Posterior cingulate gyrus (tissue), 11 donors: ENCODE data around the gene TMEM63A.
A peak's percentile ranks its signal among the peaks of the same experiment; 100 is the strongest.
"Not testable (repeated sequence)": the region's sequence is repeated elsewhere in the genome, so short reads cannot be mapped to it uniquely, and the experiment has no call there.

Experiments used
- DNase-seq, 10 donors: peaks; one replicate each; pipeline versions ENCODE4 v3.0.0 to v3.0.0-alpha.2; 2020 to 2021; ENCODE audit warnings: mixed read lengths in 3 of 10
- intact Hi-C: fragments of 100-400 bp; cut with DNase I; formaldehyde crosslinking; loops from one replicate; pipeline ENCODE4 v1.15.1; 2023

TMEM63A gene

DNA sequence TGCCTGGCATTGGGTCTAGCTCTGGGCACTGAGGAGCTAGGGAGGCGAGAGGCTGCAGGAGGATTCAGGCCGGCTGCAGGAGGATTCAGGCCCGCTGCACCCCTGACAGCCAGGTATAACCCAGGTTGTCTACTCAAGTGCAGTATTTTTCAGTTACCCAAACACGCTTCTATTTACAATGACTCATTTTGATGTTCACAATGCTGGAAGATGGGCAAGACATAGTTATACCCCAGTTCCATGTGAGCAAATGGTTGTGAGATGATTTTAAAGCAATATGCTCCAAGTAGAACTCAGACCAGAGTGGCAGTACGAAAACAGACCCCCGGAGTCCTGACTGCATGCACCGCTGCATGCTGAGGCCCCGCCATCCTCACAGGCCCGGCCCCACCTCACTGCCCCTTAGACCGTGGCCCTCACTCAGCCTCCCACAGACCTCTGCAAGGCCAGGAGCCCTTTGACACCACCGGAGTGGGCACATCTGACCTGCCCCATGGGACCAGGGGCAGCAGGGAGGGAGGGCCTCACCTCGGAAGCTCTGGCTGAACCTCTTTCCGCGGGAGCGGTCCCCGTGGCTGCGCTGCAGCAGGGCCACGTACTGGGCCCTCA, 6.2 kb upstream of the TMEM63A start:
- intact Hi-C loops = no loop called here
- DNase-seq = peak in 2 of 10 donors; percentile 61 to 81

DNA sequence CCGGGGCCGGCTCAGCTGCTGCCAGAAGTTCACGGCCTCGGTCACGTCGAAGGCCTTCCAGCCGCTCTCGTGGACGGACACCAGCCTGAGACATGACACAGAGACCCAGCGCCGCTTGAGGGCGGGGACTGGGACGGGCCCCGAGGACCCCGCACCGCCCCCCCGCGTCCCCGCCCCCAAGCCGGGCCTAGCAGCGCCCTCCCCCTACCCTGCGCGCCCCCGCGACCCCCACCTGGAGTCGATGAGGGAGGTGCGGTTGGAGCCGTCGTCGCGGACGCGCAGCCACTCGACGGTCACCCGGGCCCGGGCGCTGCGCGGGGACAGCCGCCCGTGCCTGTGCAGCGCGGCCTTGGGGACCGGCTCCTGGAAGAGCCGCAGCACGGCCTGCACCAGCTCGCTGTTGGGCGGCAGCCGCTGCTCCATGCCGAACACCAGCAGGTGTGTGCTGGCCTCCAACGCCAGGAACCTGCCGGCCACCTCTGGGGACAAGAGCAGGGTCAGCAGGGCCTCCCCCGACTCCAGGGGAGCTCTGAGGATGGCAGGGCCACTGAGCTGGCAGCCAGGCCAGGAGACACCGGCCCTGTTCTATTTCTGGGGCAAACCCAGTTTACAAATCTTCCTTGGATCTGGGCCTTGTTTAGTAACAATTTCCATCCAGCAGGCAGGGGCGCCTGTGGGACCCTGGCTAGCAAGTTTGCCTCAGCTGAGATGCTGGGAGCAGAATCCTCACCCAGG, 5.5 kb upstream of the TMEM63A start:
- intact Hi-C loops = not testable (repeated sequence)
- DNase-seq = peak in 2 of 10 donors; percentile 29 to 59

DNA sequence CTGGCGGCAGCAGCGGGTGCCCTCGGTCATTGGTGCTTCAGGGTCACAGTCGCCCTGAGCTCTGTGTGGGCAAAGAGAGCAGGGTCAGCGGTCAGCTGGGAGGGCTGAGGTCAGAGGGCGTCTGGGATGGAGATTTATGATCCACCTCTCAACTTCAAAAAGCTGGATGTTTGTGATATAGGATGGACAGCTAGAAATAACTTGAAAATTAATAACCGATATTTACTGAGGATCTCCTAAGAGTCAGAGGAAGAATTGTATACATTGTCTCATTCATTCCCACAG, 4.8 kb upstream of the TMEM63A start:
- DNase-seq = no peak
- intact Hi-C loops = no loop called here

DNA sequence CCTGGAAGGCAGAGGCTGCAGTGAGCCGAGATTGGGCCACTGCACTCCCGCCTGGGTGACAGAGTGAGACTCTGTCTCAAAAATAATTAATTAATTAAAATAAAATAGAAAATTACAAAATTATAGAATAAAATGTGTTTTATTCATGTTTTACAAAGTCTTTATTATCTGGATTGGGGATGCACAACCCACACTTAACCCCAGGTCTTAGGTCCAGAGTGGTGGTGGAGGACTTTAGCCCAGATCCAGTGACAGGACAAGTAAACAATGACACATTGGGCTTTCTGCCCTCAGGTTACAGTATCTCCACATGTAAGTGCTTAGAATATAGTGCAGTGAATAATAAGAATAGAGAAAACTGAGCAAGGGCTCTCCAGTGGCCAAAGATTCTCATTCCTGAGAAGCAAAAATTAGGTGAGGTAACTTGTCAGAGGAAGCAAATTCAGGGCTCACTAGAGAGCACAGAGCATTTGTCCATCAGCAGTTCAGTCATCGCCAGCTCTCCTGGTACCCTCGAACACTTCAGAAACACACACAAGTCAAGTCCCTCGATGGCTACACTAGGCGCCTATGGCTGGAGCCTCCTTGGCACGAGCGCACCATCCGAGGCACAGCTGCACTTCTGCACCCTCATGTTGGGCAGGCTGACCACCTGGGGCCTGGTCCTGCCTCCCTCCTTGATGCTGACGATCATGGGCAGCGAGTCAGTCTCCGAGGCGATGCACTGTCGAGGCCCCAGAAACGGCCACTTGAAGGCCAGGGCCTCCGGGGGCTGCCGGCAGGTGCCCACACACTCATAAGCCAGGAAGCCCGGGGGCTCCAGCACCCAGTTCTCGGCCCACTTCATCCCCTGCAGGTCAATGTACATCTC, 4.2 kb upstream of the TMEM63A start:
- intact Hi-C loops = no loop called here
- DNase-seq = peak in 2 of 10 donors; percentile 51 to 80

DNA sequence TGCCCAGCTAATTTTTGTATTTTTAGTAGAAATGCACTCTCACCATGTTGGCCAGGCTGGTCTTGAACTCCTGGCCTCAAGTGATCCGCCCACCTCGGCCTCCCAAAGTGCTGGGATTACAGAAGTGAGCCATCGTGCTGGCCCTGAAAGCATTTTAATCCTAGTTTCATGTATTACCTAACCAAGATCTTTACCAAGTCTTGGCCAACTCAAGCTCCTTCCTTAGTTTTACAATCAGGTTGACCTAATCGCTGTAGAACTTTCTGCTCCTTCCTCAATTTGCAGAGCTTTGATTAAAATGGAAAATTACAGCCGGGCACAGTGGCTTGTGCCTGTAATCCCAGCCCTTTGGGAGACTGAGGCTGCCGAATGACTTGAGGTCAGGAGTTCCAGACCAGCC, 3.2 kb upstream of the TMEM63A start:
- peak in 2 of 10 donors; percentile 0 to 3 for DNase-seq
- intact Hi-C loops = no loop called here

DNA sequence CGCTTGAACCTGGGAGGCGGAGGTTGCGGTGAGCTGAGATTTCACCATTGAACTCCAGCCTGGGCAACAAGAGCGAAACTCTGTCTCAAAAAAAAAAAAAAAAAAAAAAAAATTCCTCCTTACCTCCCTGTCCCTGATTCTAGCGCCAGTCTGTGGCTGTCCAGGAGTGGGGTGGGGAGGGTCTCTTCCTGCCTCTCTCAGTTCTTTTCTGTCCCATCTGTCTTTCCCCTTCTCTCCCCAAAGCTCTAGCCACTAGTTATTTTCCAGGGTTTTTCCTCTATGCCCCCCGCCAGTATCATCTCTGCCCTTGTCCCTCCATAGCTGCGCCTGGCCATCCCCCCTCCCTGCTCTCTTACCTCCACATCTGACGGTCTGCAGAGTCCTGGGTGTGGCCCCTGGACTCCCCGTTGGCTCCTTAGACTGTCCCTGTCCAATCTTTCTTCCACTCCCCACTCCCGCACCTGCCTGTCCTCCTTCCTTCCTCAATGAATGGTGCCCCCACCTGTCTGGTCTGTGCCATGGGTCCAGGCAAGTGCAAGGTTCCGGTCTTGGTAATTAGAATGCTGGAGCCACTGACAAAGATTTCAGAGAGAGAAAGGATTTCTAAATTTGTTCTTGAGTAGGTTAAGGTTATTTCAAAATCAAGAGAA, 1.6 kb upstream of the TMEM63A start:
- DNase-seq = peak in 3 of 10 donors; percentile 8 to 55 (median 46)
- intact Hi-C loops = loop anchor here (2.0 kb wide), 3 partner anchors 37 to 107 kb away; partner anchors contain the start of genes EPHX1 and SRP9

DNA sequence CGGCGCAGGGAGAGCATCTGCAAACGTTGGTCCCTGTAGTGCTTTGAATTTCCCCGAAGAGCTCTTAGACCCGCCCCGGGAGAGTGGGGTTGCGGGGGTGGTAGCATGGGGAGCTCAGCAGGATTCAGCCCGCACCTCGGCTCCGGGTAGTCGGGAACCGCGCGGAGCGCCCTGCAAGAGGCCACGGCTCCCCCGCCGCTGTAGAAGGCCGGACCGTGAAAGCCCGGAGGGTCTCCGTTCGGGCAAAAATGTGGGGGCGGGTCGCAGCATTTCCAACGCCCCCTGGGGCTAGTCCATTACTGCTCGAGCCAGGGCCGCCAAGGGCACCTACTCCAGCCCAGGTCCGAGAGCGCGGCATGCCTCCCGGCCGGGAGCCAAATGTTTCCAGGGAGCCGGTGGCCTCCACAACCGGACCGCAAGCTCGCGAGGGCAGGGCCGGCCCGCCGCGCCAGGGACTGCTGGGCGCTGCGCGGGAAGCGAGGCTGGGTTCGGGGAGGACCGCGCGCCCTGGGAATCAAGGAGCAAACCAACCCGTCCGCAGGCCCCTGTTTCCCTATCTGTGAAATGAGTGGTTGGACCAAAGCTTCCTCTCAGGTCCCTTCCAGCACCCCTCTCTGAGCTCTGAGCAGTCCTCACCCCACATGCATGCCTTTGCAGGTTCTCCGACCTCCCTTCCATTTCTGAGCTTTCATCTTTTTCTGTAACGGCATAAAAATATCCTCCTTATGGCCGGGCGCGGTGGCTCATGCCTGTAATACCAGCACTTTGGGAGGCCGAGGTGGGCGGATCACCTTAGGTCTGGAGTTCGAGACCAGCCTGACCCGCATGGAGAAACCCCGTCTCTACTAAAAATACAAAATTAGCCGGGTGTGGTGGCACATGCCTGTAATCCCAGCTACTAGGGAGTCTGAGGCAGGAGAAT, 775 bp upstream of the TMEM63A start:
- intact Hi-C loops = loop anchor here (2.0 kb wide), 3 partner anchors 38 to 106 kb away; partner anchors contain the start of genes EPHX1 and SRP9
- peak; percentile 38 to 93 (median 51) for DNase-seq

DNA sequence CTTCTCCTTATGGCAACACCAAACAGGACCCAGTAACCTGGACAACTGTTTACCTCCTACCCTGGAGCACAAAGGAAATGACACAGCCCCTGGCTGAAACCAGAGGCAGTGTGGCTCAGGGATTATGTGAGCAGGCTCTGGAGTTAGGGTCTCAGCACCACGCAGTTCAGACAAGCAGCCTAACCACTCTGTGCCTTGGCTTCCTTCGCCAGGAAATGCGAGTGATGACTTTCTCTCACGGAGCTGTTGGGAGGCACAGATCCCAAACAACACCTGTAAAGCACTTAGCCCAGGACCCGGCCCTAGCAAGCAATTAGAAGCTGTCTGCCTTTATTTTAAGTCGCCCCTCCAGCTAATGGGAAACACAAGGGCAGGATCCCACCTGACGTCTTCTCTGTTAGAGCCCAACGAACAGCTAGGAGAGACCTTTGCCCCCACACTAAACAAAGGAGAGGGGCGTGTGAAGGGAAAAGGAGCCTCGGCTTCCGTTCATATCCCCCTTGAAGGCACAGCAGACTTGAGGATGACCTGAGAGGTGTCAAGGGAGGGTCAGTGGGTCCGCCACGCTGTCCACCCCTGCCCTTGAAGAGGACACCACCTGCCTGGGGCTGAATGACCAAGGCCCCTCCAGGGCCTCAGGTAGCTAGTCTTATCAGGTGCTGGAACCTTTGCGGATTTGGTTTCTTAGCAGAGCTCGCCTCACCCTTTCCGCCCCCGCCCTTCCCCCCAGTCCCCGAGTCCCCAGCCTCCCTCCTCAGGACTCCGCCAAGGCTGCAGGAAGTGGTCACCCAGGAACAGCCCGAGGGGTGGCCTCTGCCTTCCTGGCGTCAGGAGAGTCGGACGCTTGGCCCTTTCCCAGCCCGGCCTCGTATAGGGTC, 860 bp downstream of the TMEM63A start:
- intact Hi-C loops = no loop called here
- DNase-seq = peak in 4 of 10 donors; percentile 29 to 84 (median 68)

DNA sequence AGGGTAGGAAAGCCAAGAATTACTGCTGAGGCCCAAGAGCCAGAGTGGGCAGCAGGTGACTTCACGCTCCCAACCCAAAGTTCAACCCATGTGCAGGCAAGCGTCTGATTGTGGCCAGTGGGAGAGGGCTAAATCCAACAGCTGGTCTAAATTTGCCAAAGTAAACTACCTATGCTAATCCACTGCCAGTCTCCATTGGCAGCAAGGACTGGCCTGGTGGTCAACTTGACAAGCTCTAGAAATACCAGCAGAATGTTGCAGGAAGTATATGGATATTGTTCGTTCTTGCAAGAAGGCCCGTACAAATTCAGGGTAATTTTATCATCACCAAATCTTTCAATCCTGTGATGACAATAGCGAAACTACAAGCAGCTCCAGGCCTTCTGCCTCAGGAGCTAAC, 1.5 kb downstream of the TMEM63A start:
- intact Hi-C loops = no loop called here
- peak in 1 of 10 donors; percentile 33 for DNase-seq

DNA sequence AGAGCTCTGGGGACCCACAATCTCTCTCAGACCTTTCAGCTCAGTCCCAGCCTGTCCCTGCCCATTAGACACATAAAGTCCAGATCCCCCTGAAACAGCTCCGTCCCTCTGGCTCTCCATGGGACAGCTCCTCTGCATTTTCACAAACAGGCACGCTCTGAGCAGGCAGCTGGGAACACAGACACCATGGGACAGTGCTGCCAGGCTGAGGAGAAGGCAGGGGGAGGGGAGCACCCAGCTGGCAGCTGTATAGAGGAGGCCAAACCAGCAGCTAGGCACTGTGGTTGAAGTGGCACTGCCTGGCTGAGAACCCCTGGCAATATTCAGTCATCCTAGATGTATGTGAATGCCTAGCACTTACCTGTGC, 2.0 kb downstream of the TMEM63A start:
- peak; percentile 63 to 97 (median 74) for DNase-seq
- intact Hi-C loops = no loop called here

DNA sequence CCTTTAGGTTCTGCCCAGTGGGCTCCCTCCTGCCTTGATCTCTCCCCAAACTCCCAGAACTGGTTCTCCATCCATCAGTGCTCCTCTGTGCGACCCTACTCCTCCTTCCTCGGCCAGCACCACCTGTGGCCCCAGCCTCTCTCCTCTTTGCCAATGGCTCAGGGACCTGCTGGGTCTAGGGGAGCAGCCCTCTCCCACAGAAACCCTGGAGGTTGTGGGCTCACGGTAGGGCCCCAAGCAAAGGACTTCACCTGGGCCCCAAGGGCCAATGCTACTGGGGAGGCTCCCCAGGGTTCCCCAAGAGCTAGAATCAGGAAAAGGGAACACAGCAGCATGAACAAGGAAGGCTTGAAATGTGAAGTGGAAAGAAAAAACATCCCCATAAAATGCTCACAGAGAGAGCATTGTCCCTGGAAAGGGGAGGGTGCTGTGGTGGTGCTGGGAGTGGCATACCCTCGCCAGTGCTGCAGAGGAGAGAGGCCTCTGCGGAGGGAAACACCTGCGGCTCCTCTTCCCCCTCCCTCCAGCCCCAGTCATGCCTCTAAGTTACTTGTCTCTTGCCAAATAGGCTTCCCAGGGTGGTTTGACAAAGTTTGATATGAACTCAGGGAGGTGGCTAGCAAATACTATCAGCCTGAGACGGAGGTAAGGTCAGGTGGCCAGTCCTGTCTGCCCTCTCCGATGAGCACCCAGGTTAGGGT, 2.5 kb downstream of the TMEM63A start:
- DNase-seq = peak in 5 of 10 donors; percentile 27 to 80 (median 63)

DNA sequence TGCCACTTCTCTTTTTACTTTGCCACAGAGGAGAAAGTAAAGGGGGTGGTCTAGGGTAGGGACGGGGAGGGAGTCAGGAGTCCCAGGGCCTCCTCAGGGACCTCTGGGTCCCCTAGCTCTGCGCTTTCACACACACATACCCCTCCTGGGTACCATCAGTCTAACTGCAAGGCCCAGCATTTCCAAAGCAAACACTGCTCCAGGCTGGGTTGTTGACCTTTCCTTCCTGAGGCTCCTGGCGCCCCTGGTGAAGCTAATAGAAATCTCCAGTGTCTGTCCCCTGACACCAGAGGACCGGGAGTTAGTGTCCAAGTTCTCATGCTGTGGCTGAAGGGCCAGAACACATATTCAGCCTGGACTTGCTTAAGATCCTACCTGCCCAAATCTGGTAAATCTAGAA, 3.9 kb downstream of the TMEM63A start:
- intact Hi-C loops = no loop called here
- DNase-seq = peak in 2 of 10 donors; percentile 20 to 35

More for the DNA sequence above, 2.5 kb downstream of the TMEM63A start:
- intact Hi-C loops = no loop called here

DNA sequence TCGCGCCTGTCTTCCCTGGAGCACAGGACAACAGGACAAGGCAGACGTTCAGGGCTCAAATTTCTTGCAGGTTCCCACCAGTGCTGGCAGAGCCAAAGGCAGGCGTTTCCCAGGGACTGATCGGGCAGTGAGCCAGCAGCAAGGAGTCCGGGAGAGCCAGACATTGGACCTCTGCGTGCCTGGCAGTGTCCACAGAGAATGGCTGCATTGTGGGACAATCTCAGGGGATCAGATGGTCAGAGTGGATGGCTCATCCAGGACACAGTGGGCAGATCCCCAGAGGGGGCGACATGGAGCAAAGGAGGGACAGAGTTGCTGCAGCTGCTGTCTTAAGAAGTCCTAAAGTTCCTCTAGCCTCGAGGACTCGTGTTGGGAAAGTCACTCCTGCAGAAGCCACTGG, 4.6 kb downstream of the TMEM63A start:
- intact Hi-C loops = no loop called here
- DNase-seq = peak; percentile 60 to 98 (median 89)

DNA sequence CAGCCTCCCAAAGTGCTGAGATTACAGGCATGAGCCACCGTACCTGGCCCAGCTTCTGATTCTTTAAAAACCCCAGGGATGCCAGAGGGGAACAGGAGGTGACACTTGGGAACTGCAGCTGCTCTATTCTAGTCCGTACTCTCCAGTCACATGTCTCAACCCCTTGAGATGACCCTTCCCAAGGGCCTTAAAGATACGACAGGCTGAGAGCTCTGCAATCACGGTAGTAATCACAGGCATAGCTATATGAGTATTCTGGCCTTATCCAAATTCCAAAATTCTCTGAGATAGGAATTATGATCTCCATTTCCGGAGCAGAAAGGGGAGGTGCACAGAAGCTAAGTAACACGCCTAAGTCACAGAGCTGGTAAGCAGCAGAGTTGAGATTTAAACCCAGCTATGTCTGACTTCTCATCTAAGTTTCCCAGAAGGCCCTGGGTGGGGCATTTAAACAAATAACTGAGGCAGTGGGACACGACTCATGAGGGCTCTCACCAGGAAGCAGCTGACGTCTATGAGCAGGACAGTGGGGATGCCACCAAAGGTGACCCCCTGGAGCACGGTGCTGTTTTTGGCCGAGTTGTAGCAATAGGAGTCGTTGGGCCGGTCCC, 5.2 kb downstream of the TMEM63A start:
- DNase-seq = no peak
- intact Hi-C loops = no loop called here

DNA sequence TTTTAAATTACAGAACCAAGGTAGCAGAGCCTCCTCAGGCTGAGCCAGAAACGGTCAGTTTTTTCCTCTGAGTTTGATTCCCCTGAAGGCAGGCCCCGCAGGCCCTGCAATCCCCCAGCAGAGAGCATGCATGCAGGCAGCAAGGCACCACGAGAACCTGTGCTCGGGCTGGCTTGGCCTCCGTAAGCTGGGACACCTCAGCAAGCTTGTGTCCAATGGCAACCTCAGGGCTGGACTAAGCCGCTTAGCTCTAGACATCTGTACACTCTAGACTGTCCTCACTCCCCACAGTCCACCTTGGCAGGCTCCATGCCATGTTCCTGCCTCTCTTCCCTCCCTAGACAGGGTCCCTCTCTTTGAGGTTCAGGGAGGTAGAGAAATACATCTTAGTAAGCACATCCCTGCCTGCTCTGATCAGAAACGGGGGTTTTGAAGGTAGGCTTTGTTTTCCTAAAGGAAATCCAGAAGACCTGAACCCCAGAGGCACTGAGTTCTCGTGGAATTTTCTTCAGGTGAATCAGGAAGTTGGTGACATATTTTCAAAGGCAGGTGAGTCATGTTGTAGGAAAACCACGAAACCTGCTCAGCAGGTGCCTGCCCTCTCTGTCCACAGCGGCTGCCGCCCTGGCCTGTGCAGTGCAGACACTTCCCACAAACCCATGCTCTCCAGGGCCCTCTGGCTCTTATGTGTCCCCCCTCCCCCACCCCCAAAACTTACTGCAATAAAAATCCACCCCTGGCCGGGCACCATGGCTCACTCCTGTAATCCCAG, 7.0 kb downstream of the TMEM63A start:
- peak in 2 of 10 donors; percentile 67 to 73 for DNase-seq
- intact Hi-C loops = no loop called here

DNA sequence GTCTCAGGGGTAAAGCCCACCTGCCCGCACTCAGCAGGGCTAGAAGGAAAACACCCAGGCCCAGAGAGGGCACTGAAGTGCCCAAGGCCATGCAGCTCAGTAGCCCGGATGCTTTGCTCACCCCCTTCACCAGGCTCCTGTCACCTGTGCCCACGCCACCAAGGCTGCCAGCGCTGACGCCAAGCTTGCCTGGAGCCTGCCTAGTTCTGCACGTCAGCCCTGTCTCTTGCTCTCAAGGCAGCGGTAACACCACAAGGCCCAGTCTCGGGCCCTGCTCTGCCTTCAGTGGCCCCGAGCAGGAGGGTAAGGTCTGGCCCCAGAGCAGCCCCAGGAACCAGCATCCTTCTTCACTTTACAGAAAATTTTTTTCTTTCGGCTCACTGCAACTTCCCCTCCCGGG, 7.7 kb downstream of the TMEM63A start:
- peak in 2 of 10 donors; percentile 78 to 81 for DNase-seq
- intact Hi-C loops = no loop called here
